Effector CD4-positive, alpha-beta T cell (primary cell): Measurements from ENCODE around the gene ZBED6.
"Not testable (repeated sequence)": the region's sequence is repeated elsewhere in the genome, so short reads cannot be mapped to it uniquely, and the experiment has no call there.

Experiments
- DNase-seq: peaks from one replicate; pipeline ENCODE4 v3.0.0-alpha.2; 2020

ZBED6 gene

DNA sequence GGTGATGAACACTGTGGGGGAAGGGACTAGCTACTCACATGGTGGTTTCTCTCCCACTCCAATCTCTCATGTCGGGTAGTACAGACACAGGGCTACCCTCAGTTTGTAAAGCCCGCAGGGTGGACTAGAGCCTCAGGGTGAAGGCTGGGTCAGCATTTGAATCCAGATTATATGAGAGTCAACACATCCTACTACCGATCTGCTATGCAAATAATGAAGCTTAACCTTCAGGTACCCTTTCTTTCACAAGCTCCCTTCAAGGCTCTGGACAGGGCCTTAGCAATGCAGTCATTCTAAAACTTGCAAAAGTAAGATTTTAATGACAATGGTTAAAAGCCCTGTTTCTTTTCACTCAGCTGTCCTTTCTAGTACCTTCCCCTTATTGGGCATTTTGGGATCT, 5.5 kb upstream of the ZBED6 start:
- no peak for DNase-seq

- DNase-seq: no peak
Observed at GRCh38 chr1:203791498-203791897, 3.9 kb upstream of the ZBED6 start.

DNA sequence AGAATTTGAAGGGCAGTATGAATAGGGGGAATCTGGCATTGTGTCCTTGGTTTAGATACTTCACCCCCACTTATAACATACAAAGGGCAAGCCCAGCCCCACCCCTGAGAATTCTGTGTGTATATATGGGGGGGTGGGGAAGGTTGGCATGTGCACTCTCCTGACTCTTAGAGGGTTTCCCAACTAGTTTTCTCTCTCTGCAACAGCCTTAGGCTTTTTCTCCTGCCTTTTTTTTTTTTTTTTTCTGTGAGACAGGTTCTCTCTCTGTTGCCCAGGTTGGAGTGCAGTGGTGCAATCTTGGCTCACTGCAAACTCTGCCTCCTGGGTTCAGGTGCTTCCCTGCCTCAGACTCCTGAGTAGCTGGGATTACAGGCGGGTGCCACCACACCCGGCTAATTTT, 2.9 kb upstream of the ZBED6 start:
- DNase-seq: no peak

DNA sequence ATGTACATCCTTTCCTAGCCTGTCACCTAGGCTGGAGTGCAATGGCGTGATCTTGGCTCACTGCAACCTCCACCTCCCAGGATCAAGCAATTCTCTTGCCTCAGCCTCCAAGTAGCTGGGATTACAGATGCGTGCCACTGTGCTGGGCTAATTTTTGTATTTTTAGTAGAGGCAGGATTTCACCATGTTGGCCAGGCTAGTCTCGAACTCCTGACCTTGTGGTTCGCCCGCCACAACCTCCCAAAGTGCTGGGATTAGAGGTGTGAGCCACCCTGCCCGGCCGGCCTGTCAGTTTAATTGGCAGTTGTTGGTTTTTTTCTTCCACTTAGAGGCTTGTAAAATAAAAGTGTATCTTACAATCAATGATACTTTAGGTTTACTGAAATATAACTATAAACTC, 1.9 kb upstream of the ZBED6 start:
- not testable (repeated sequence) for DNase-seq

DNA sequence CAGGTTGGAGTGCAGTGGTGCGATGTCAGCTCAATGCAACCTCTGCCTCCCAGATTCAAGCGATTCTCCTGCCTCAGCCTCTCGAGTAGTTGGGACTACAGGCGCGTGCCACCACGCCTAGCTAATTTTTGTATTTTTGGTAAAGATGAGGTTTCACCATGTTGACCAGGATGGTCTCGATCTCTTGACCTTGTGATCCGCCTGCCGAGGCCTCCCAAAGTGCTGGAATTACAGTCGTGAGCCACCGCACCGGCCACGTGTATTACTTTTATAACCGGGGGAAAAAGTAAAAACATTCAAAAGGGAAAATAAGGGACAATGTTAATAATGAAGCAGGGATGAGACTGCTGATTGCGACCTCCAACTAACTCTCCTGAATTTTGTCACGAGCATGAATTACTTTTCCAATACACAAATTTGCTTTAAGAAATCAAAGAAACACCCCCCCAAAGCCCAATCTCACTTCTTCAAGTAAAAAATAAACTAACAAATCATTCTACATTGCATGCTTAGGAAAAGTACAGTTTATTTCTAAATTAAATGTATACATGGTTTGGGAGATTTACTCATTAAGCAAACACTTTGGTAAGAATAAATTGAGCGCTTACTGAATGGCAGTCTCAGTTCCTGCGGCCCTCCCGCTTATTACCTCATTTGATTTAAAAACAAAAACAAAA, 521 bp upstream of the ZBED6 start:
- DNase-seq: no peak

DNA sequence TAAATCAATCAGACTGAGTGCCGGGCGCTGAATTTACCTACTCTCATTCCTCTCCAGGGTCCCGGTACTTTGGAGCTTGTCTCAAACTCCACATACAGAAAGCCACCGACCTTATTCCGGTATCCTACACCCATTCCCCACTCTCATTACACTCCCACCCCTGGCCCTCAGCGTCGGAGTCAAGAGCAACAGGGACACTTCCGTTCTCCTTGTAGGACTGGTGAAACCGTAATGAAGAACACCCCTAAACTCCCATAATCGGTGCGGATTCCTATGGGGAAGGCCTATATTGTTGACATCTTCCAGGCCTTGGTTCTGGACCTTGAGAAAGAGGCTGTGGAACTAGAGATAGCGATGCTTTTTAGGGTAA, 798 bp downstream of the ZBED6 start:
- no peak for DNase-seq

DNA sequence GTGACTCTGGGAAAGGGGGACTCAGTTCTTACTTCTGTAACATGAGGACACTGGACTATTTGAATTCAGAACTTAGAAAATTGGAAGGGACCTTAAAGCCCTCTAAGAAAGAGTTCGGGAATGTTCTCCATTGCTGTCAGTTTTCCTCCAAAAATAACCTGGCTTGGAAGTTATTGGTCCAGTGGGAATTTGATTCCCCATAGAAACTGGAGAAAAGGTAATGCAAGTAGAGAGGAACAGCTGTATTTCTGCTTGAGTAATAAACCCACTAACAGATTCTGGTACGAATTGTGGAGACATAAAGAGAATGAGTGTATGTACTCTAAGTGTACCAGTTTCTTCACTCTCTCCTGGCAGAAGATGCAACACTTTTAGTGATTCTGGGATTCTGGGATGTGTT, 1.8 kb downstream of the ZBED6 start:
- DNase-seq: no peak

GRCh38 chr1:203797948-203798655, 2.7 kb downstream of the ZBED6 start:
- DNase-seq: no peak

GRCh38 chr1:203799157-203799556, 3.7 kb downstream of the ZBED6 start:
- DNase-seq: no peak

GRCh38 chr1:203799971-203800370, 4.5 kb downstream of the ZBED6 start:
- no peak for DNase-seq

GRCh38 chr1:203805689-203806088, 10.3 kb downstream of the ZBED6 start:
- no peak for DNase-seq

GRCh38 chr1:203807196-203807595, 11.8 kb downstream of the ZBED6 start:
- DNase-seq: no peak

GRCh38 chr1:203813581-203814341, 18.3 kb downstream of the ZBED6 start:
- no peak for DNase-seq

DNA sequence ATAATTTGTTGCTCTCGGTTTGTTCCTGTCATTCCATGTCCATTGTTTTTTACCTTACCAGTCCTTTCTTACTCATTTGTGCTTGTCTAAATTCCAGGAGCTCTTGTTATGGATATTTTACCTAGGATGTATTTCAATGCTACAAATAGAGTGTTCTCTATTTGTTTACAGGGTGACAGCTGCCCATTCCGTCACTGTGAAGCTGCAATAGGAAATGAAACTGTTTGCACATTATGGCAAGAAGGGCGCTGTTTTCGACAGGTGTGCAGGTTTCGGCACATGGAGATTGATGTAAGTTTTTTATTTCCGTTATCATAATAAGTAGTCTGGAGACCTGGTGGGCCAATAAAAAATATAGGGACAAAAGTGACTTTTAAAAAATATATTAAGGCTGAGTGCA, 23.0 kb downstream of the ZBED6 start:
- DNase-seq: no peak

DNA sequence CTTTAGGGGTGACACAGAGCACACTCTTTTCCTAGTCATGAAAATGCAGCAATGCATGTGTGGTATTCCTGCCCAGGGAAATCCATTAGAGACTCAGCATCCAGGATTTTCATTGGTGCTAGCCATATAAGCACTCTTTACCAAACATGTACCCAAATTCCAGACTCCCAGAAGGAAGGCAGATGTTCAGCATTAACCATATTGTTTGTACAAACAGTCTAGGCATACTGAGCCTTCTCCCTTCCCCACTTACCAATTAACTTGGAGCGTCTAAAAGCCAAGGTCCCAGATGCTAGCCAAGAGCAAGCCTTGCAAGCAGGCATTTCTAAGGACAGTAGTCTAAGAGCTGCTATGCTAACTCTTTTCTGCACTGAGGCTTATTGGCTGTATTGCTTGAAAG, 27.9 kb downstream of the ZBED6 start:
- DNase-seq: no peak

GRCh38 chr1:203826175-203826574, 30.8 kb downstream of the ZBED6 start:
- DNase-seq: no peak

DNA sequence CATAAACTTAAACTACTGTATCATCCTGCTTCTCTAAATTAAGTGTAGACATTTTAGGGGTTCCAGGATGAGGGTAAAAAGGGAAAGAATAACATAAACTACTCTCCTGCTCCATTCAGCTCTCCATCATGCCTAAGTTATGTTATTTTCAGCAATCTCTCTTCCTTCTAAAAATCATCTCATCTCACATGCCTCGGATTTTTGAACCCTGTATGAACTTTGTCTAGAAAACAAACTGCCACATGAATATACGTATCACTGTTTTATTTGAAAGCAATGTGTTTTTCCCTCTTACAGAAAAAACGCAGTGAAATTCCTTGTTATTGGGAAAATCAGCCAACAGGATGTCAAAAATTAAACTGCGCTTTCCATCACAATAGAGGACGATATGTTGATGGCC, 32.6 kb downstream of the ZBED6 start:
- no peak for DNase-seq

GRCh38 chr1:203828503-203828902, 33.1 kb downstream of the ZBED6 start:
- no peak for DNase-seq

DNA sequence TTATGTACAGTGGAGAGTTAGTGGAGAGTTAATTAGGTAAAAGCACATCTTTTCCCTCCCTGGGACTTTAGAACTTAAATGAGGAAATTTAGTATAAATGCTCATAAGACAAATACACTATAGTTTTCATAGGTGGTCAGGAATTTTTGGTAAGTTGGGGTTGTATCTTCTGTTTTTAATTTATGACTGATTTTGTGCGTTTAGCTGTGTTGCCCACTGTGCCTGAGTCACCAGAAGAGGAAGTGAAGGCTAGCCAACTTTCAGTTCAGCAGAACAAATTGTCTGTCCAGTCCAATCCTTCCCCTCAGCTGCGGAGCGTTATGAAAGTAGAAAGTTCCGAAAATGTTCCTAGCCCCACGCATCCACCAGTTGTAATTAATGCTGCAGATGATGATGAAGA, 33.8 kb downstream of the ZBED6 start:
- DNase-seq: not testable (repeated sequence)

DNA sequence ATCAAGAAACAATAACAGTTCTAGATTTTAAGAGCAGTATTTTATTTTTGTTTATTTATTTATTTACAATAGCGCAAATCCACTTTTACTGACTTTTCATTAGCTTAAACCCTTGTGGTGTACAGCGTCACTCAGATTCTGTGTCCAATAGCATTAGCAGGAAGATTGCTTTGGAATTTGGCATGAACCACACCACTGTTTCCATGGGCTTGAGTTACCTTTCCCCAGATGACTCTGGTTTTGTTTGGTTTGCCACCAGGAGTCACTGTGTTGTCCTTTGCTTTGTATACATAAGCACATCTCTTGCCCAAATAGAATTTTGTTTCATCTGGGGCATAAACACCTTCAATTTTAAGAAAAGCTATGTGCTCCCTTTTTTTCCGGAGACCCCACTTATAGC, 40.1 kb downstream of the ZBED6 start:
- no peak for DNase-seq

- no peak for DNase-seq
Observed at GRCh38 chr1:203839081-203839480, 43.7 kb downstream of the ZBED6 start.

GRCh38 chr1:203840208-203840808, 44.9 kb downstream of the ZBED6 start:
- no peak for DNase-seq

DNA sequence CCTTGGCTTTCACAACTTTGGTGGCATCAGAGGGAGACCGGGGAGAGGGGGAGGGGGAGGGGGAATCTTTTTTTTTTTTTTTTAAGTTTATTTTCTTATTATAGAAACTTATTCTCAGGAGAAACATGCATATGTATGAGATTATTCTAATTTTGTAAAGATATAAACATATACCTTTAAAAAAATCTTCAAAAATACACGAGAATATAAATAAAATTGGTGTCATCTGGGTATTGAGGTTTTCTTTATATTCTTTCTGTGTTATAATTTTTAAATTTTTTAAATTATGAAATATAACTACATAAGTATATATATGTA, 47.1 kb downstream of the ZBED6 start:
- DNase-seq: no peak

GRCh38 chr1:203843435-203843834, 48.0 kb downstream of the ZBED6 start:
- no peak for DNase-seq
